ENCODE results near the gene COPS7A. TPM values are rescaled to one million over a fixed set of nuclear protein-coding genes. Genes with fewer than 3 reads are reported as not detected.

Gene COPS7A
- 42.6 and 45.5 TPM in 2 replicates for total RNA-seq
- long read RNA-seq, transcript COPS7A-215 (8 exons, 2,127 nt): major isoform, 38 of 94 reads
- long read RNA-seq, transcript COPS7A-201 (8 exons, 1,721 nt): minor isoform, 9 of 94 reads
- long read RNA-seq, transcript COPS7A-210 (8 exons, 1,832 nt): minor isoform, 10 of 94 reads
- long read RNA-seq, partial matches to known transcripts: 12 of 94 reads
- long read RNA-seq, other reads (novel, unspliced or antisense): 16 of 94 reads

DNA sequence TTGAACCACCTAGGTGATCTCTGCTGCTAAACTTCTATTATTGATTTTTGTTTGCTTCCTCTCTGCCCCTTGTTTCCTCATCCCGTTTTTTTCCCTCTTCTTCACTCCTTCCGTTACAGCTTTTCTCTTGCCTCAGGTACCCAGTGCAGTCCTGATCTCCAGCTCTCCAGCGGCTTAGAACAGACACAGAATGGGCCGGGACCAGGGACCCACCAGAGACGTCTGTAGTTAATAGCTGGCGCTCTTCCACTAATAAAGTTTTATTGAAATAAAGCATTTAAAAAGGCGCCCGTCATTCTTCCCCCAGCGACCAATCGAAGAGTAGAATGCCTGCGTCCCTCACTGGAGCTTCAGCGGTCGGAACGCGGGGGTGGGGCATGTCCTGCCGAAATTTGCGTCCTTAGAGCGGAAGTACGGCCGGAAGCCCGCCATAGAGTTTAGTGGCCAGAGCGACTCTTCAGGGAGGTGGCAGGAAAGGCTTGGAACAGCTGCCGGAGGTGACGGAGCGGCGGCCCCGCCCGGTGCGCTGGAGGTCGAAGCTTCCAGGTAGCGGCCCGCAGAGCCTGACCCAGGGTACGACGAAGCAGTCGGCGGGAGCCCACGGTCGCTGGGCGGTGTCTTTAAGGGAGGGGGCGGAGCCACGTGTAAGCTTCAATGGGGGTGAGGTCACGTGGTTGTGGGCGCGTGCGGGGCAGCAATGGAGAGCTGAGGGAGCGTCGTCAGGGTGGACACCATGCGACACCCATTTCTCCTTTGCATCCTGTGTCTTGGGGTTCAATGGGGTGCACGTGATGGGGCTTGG lies at the start of gene COPS7A:
TSS of gene COPS7A (plus strand) at position 440 of the 802 bp plus-strand sequence. CDS start 611 bp downstream, outside the sequence.
- Mint-ChIP-seq H3K27me3 (peaks cover 10% of the 10 kb centered on the region), H3K36me3 (ENCODE audit: insufficient read depth) (peaks cover 9% of the 10 kb centered on the region), H3K4me1 (ENCODE audit: low read depth) (peaks cover 11% of the 10 kb centered on the region), H3K27ac (peak within 1 kb of the TSS; percentile 97), H3K4me3 (ENCODE audit: low read depth) (peak within 1 kb of the TSS; percentile 86), H3K9me3 (ENCODE audit: low read depth) (peaks cover 6% of the 10 kb centered on the region)
- no peak for TF ChIP-seq CTCF (IDR thresholded peaks at IDR 0.05; ENCODE audit: unreplicated experiment)
- DNase-seq (ENCODE audit: low spot score, unreplicated experiment): peak; percentile 97

GRCh38 chr12:6676962-6677361 lies 46.9 kb upstream of the COPS7A start:
- no peaks in the 10 kb centered on the region for H3K4me1 Mint-ChIP-seq (ENCODE audit: low read depth)
- peaks cover 46% of the 10 kb centered on the region for H3K36me3 Mint-ChIP-seq (ENCODE audit: insufficient read depth)

DNA sequence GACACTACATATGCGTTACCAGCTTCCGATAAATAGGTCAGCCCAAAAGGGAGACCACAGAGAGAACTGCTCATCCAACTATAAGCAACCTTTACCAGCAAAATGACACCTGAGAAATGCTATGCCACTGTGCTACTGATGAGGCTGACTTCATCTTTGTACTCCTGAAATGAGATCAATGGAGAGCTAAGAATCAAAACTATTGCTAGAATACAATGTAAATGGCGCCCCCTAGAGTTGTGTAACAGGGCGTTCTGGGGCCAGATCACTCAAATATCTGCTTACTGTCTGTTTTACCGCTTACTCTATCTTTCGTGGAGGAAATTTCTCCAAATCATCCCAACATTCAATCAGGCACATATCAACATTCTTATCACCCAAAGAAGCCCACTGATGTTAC lies 39.2 kb upstream of the COPS7A start:
- Mint-ChIP-seq H3K27me3 (no peaks in the 10 kb centered on the region), H3K36me3 (ENCODE audit: insufficient read depth) (peaks cover 9% of the 10 kb centered on the region), H3K9me3 (ENCODE audit: low read depth) (no peaks in the 10 kb centered on the region), H3K4me1 (ENCODE audit: low read depth) (peaks cover 26% of the 10 kb centered on the region), H3K27ac (no peak overlapping the region), H3K4me3 (ENCODE audit: low read depth) (no peak overlapping the region)
- no peak for DNase-seq (ENCODE audit: low spot score, unreplicated experiment)
- TF ChIP-seq CTCF (IDR thresholded peaks at IDR 0.05; ENCODE audit: unreplicated experiment): peak; percentile 74

More at GRCh38 chr12:6676962-6677361, 46.9 kb upstream of the COPS7A start:
- Mint-ChIP-seq H3K9me3 (ENCODE audit: low read depth) (no peaks in the 10 kb centered on the region), H3K27ac (no peak overlapping the region), H3K27me3 (no peaks in the 10 kb centered on the region), H3K4me3 (ENCODE audit: low read depth) (no peak overlapping the region)
- no peak for DNase-seq (ENCODE audit: low spot score, unreplicated experiment)
- TF ChIP-seq CTCF (IDR thresholded peaks at IDR 0.05; ENCODE audit: unreplicated experiment): no peak

GRCh38 chr12:6685814-6686213 lies 38.0 kb upstream of the COPS7A start:
- H3K4me3 Mint-ChIP-seq (ENCODE audit: low read depth): no peak overlapping the region
- DNase-seq (ENCODE audit: low spot score, unreplicated experiment): no peak
- no peak for TF ChIP-seq CTCF (IDR thresholded peaks at IDR 0.05; ENCODE audit: unreplicated experiment)
- peaks cover 8% of the 10 kb centered on the region for H3K36me3 Mint-ChIP-seq (ENCODE audit: insufficient read depth)
- H3K4me1 Mint-ChIP-seq (ENCODE audit: low read depth): peaks cover 32% of the 10 kb centered on the region
- no peak overlapping the region for H3K27ac Mint-ChIP-seq
- no peaks in the 10 kb centered on the region for H3K9me3 Mint-ChIP-seq (ENCODE audit: low read depth)
- H3K27me3 Mint-ChIP-seq: no peaks in the 10 kb centered on the region

DNA sequence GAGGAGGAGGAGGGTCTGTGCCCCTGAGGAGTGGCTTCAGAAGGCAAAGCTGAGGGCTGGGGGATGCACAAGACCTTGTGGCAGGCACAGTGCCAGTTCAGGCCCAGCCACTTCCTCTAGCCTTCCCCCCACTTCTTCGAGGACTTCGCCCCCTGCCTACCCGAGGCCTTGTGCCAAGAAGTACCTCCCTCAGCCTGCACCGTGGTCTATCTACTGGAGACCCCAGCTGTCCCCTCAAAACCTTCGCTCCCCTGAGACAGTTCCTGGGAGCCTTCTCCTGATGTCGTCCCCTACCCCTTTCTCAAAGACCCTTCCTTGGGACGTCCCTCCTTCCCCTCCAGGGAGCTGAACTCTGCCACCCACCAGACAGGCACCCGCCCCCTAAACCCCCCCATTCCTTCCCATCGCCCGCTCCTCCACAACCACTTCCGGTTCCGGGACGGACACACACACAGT lies 35.3 kb upstream of the COPS7A start:
- DNase-seq (ENCODE audit: low spot score, unreplicated experiment): no peak
- Mint-ChIP-seq H3K27ac (peak overlapping the region; percentile 97), H3K9me3 (ENCODE audit: low read depth) (no peaks in the 10 kb centered on the region), H3K36me3 (ENCODE audit: insufficient read depth) (peaks cover 7% of the 10 kb centered on the region), H3K4me1 (ENCODE audit: low read depth) (peaks cover 34% of the 10 kb centered on the region), H3K27me3 (peaks cover 6% of the 10 kb centered on the region), H3K4me3 (ENCODE audit: low read depth) (peak overlapping the region; percentile 89)
- no peak for TF ChIP-seq CTCF (IDR thresholded peaks at IDR 0.05; ENCODE audit: unreplicated experiment)

Data from progenitor cell of endocrine pancreas (in vitro differentiated cells).